ENCODE data around the gene SGCA.
A peak's percentile ranks its signal among the peaks of the same experiment; 100 is the strongest.

The SGCA gene

GRCh38 chr17:50165867-50166517 is at the start of gene SGCA:
Gene SGCA (plus strand): TSS chr17:50166005. CDS start chr17:50166041, 36 bp downstream.
- DNase-seq = no peak

GRCh38 chr17:50117202-50118051 is 48.4 kb upstream of the SGCA start:
- peak; percentile 61 for DNase-seq

- no peak for DNase-seq
Measured at GRCh38 chr17:50118076-50118827, 47.6 kb upstream of the SGCA start.

- no peak for DNase-seq
Measured at GRCh38 chr17:50118828-50119218, 47.0 kb upstream of the SGCA start.

GRCh38 chr17:50120475-50121253 is 45.1 kb upstream of the SGCA start:
- no peak for DNase-seq

- DNase-seq = no peak
Measured at GRCh38 chr17:50122945-50123344, 42.9 kb upstream of the SGCA start.

GRCh38 chr17:50123649-50124349 is 42.0 kb upstream of the SGCA start:
- no peak for DNase-seq

GRCh38 chr17:50125420-50125997 is 40.3 kb upstream of the SGCA start:
- DNase-seq = no peak

GRCh38 chr17:50127697-50128361 is 38.0 kb upstream of the SGCA start:
- DNase-seq = no peak

GRCh38 chr17:50128441-50129352 is 37.1 kb upstream of the SGCA start:
- no peak for DNase-seq

- no peak for DNase-seq
Measured at GRCh38 chr17:50129353-50129727, 36.5 kb upstream of the SGCA start.

GRCh38 chr17:50129728-50130558 is 35.9 kb upstream of the SGCA start, which contains the start of gene SAMD14:
Gene SAMD14 (minus strand): TSS chr17:50130160. CDS start chr17:50124959, 5,201 bp downstream.
- DNase-seq = peak; percentile 49

- no peak for DNase-seq
Measured at GRCh38 chr17:50130559-50131305, 35.1 kb upstream of the SGCA start.

GRCh38 chr17:50132104-50132794 is 33.6 kb upstream of the SGCA start:
- no peak for DNase-seq

GRCh38 chr17:50133028-50133768 is 32.6 kb upstream of the SGCA start:
- DNase-seq = no peak

- no peak for DNase-seq
Measured at GRCh38 chr17:50133769-50134099, 32.1 kb upstream of the SGCA start.

All from CD4-positive, alpha-beta T cell treated with Interferon gamma for 1 hour (primary cell).